Transverse colon (tissue), 4 donors: ENCODE results near the gene RUNX1.

Experiments
- CTCF ChIP-seq, 5 experiments: fragments of 200-600 bp in 3 of 5; fragments of 450-650 bp in 2 of 5; sonication (generic) in 3 of 5; IDR thresholded peaks; 1 replicate in 2 of 5; 2 replicates in 3 of 5; pipeline ENCODE4 v1.5.1; 2016 to 2017; ENCODE audit warnings: antibody characterized with exemption in 5 of 5, inconsistent platforms in 3 of 5, mild to moderate bottlenecking in 2 of 5, moderate library complexity in 1 of 5
- POLR2A ChIP-seq: fragments of 450-650 bp; IDR thresholded peaks from one replicate; pipeline ENCODE4 v1.6.1; 2016; ENCODE audit warnings: antibody characterized with exemption, mild to moderate bottlenecking, moderate library complexity
- POLR2AphosphoS5 ChIP-seq, 3 donors: sonication (generic); formaldehyde crosslinking; IDR thresholded peaks; one replicate each; pipeline ENCODE4 v1.6.1; 2016; ENCODE audit warnings: antibody characterized with exemption in 3 of 3

- TF ChIP-seq CTCF (IDR thresholded peaks at IDR 0.05) (no peak), POLR2AphosphoS5 (IDR thresholded peaks at IDR 0.05) (no peak), POLR2A (no peak)
These were observed 229.1 kb downstream of the RUNX1 start for GRCh38 chr21:34820051-34820450.
